OCI-LY7 (cell line): Measurements from ENCODE around the gene SERP2. TPM values are rescaled to one million over a fixed set of nuclear protein-coding genes. Genes with fewer than 3 reads are reported as not detected.
A peak's percentile ranks its signal among the peaks of the same experiment; 100 is the strongest.

Experiments
- BruUV-seq: library from RNA; stranded (reverse); fragments of 400-500 nt; replicated peaks from 2 replicates; lab custom pipeline; 2021; lab: Mats Ljungman, UMichigan
- CTCF ChIA-PET: fragments of 300-600 bp; sonication (Branson Sonifier 250); formaldehyde crosslinking; loops from one replicate; lab custom pipeline; 2022; ENCODE audit warnings: antibody characterized with exemption; ENCODE audit not compliant: unreplicated experiment; lab: Charles Lee
- POLR2A ChIA-PET: fragments of 300-600 bp; sonication (Branson Sonifier 250); formaldehyde crosslinking; loops from one replicate; lab custom pipeline; 2022; ENCODE audit warnings: antibody characterized with exemption; lab: Charles Lee
- DNase-seq: peaks from one replicate; pipeline ENCODE4 v3.0.0-alpha.2; 2015; ENCODE audit warnings: low spot score
- H2AFZ ChIP-seq: fragments of 200-600 bp; sonication (generic), shearing (Covaris generic); 2 replicates; pipeline ENCODE4 v1.6.1; 2014; ENCODE audit warnings: mild to moderate bottlenecking, antibody characterized with exemption, low read length, moderate library complexity
- H3K27ac ChIP-seq: fragments of 200-600 bp; sonication (generic); 2 replicates; pipeline ENCODE4 v1.5.1; 2014; ENCODE audit warnings: mixed run types, low read depth, mild to moderate bottlenecking, moderate library complexity, low read length, inconsistent platforms; ENCODE audit not compliant: poor library complexity, severe bottlenecking
- H3K36me3 ChIP-seq: fragments of 200-600 bp; sonication (generic); 2 replicates; pipeline ENCODE4 v1.6.1; 2014; ENCODE audit warnings: mild to moderate bottlenecking, antibody characterized with exemption, low read length, moderate library complexity, mixed read lengths; ENCODE audit not compliant: insufficient read depth
- H3K4me1 ChIP-seq: fragments of 200-600 bp; sonication (generic); 2 replicates; pipeline ENCODE4 v1.5.1; 2014; ENCODE audit warnings: mild to moderate bottlenecking, low read length; ENCODE audit not compliant: insufficient read depth, poor library complexity, severe bottlenecking
- H3K4me2 ChIP-seq: fragments of 200-600 bp; sonication (generic); 2 replicates; pipeline ENCODE4 v1.6.1; 2014; ENCODE audit warnings: mild to moderate bottlenecking, low read length
- H3K4me3 ChIP-seq: fragments of 200-600 bp; sonication (generic); 2 replicates; pipeline ENCODE4 v1.5.1; 2014; ENCODE audit warnings: mild to moderate bottlenecking, low read depth, low read length; ENCODE audit not compliant: poor library complexity, severe bottlenecking
- H3K79me2 ChIP-seq: fragments of 200-600 bp; sonication (generic); 2 replicates; pipeline ENCODE4 v1.6.1; 2016; ENCODE audit warnings: low read depth, mild to moderate bottlenecking, low read length, moderate library complexity, mixed read lengths; ENCODE audit not compliant: insufficient read depth
- H3K9me2 ChIP-seq: fragments of 200-600 bp; sonication (generic); 2 replicates; pipeline ENCODE4 v1.6.1; 2016; ENCODE audit warnings: mild to moderate bottlenecking, low read length, mixed read lengths; ENCODE audit not compliant: insufficient read depth
- H3K9me3 ChIP-seq: fragments of 200-600 bp; sonication (generic); 2 replicates; pipeline ENCODE4 v1.6.1; 2014; ENCODE audit warnings: mild to moderate bottlenecking, mixed run types, low read length, mixed read lengths
- H4K20me1 ChIP-seq: fragments of 200-600 bp; sonication (generic); 2 replicates; pipeline ENCODE4 v1.6.1; 2014; ENCODE audit warnings: mild to moderate bottlenecking, antibody characterized with exemption, low read length, moderate library complexity, mixed read lengths; ENCODE audit not compliant: insufficient read depth
- CTCF ChIP-seq: fragments of 200-600 bp; sonication (generic); conservative IDR thresholded peaks from 2 replicates; pipeline ENCODE4 v1.5.1; 2014; ENCODE audit warnings: mild to moderate bottlenecking, antibody characterized with exemption, low read length, moderate library complexity, mixed read lengths
- EZH2phosphoT487 ChIP-seq: fragments of 200-600 bp; sonication (generic); IDR thresholded peaks from 2 replicates; pipeline ENCODE4 v1.6.1; 2018; ENCODE audit warnings: low read depth, borderline replicate concordance, mild to moderate bottlenecking, mixed run types, antibody characterized with exemption, low read length, moderate library complexity, mixed read lengths
- intact Hi-C: fragments of 100-400 bp; cut with micrococcal nuclease; formaldehyde crosslinking; loops from one replicate; pipeline ENCODE4 v1.10.0; 2022; ENCODE audit not compliant: unreplicated experiment
- total RNA-seq, 2 experiments: library from RNA; depleted of rRNA in 1 of 2; stranded (reverse); fragments of >200 nt in 1 of 2; shearing (Covaris generic) in 1 of 2; gene quantifications; 2 replicates each; pipeline ENCODE4 v1.2.3, GENCODE V29; 2014 to 2022

The SERP2 gene
- total RNA-seq, 2 experiments from 2014 or later: not detected

GRCh38 chr13:44438234-44438579 is 64.6 kb downstream of the SERP2 start:
- Histone ChIP-seq H3K4me3 (no peak overlapping the region), H3K27ac (no peak overlapping the region), H3K4me2 (no peak overlapping the region), H3K9me3 (no peaks in the 10 kb centered on the region), H4K20me1 (no peaks in the 10 kb centered on the region), H3K9me2 (no peaks in the 10 kb centered on the region), H3K36me3 (peaks cover 11% of the 10 kb centered on the region; the same call in 1 of the 2 replicates), H3K4me1 (peaks cover 17% of the 10 kb centered on the region), H3K79me2 (no peaks in the 10 kb centered on the region), H2AFZ (no peak overlapping the region)
- intact Hi-C loops: loop anchor here (2.0 to 5.0 kb wide), 2 partner anchors 247 to 296 kb away; no protein-coding TSS in a partner anchor
- ChIA-PET CTCF (no interaction called here), POLR2A (no interaction called here)
- TF ChIP-seq EZH2phosphoT487 (no peak), CTCF (peak; percentile 6; the same call in 1 of the 2 replicates)
- no peak for DNase-seq
- no TSS peak for BruUV-seq

GRCh38 chr13:44439452-44440024 is 65.9 kb downstream of the SERP2 start:
- Histone ChIP-seq H3K4me1 (peaks cover 17% of the 10 kb centered on the region), H4K20me1 (no peaks in the 10 kb centered on the region), H3K4me3 (no peak overlapping the region), H3K27ac (no peak overlapping the region), H3K9me3 (no peaks in the 10 kb centered on the region), H3K36me3 (0 out of 2 replicates have a peak, but pooled peaks cover under 1% of the 10 kb centered on the region), H3K9me2 (no peaks in the 10 kb centered on the region), H2AFZ (no peak overlapping the region), H3K4me2 (no peak overlapping the region), H3K79me2 (no peaks in the 10 kb centered on the region)
- intact Hi-C loops: loop anchor here (2.0 to 5.0 kb wide), 2 partner anchors 249 to 297 kb away; no protein-coding TSS in a partner anchor
- CTCF ChIA-PET: no interaction called here
- POLR2A ChIA-PET: interaction anchor here (0.7 kb wide), 1 partner anchor 385 kb away, joined by 3 read pairs; no protein-coding TSS in a partner anchor
- no peak for DNase-seq
- BruUV-seq: no TSS peak
- TF ChIP-seq EZH2phosphoT487 (no peak), CTCF (no peak)

- no peak overlapping the region for H3K4me2 ChIP-seq
- H3K79me2 ChIP-seq: no peaks in the 10 kb centered on the region
- intact Hi-C loops: no loop called here
- no peak overlapping the region for H3K4me3 ChIP-seq
- CTCF ChIA-PET: no interaction called here
- H2AFZ ChIP-seq: no peak overlapping the region
- peaks cover 17% of the 10 kb centered on the region for H3K4me1 ChIP-seq
- DNase-seq: no peak
- H3K9me2 ChIP-seq: no peaks in the 10 kb centered on the region
- no peaks in the 10 kb centered on the region for H4K20me1 ChIP-seq
- no TSS peak for BruUV-seq
- no peaks in the 10 kb centered on the region for H3K9me3 ChIP-seq
- H3K27ac ChIP-seq: no peak overlapping the region
- TF ChIP-seq CTCF (no peak), EZH2phosphoT487 (no peak)
- H3K36me3 ChIP-seq: no peaks in the 10 kb centered on the region
- POLR2A ChIA-PET: interaction anchor here (0.7 kb wide), 1 partner anchor 384 kb away, joined by 3 read pairs; no protein-coding TSS in a partner anchor
These were observed 66.5 kb downstream of the SERP2 start for GRCh38 chr13:44440046-44440608.
